Chondrocyte (in vitro differentiated cells): ENCODE results near the gene NWD2. TPM values are rescaled to one million over a fixed set of nuclear protein-coding genes. Genes with fewer than 3 reads are reported as not detected.

Experiments
- DNase-seq: peaks from one replicate; pipeline ENCODE4 v3.0.0; 2021; ENCODE audit warnings: mixed read lengths, low spot score
- H3K27ac Mint-ChIP-seq: one replicate; pipeline ENCODE4 v1.8.0; 2021; ENCODE audit warnings: mild to moderate bottlenecking, moderate library complexity, mixed read lengths; ENCODE audit not compliant: unreplicated experiment
- H3K27me3 Mint-ChIP-seq: 2 replicates; pipeline ENCODE4 v1.8.0; 2021; ENCODE audit warnings: low read depth, mixed read lengths
- H3K36me3 Mint-ChIP-seq: 2 replicates; pipeline ENCODE4 v1.8.0; 2021; ENCODE audit warnings: low read depth, mixed read lengths
- H3K4me1 Mint-ChIP-seq: 2 replicates; pipeline ENCODE4 v1.8.0; 2021; ENCODE audit warnings: low read depth, mild to moderate bottlenecking, mixed read lengths
- H3K4me3 Mint-ChIP-seq: one replicate; pipeline ENCODE4 v1.8.0; 2021; ENCODE audit warnings: mild to moderate bottlenecking, moderate library complexity, mixed read lengths; ENCODE audit not compliant: unreplicated experiment
- H3K9me3 Mint-ChIP-seq: 2 replicates; pipeline ENCODE4 v1.8.0; 2021; ENCODE audit warnings: low read depth, mixed read lengths
- total RNA-seq: library from RNA; stranded (reverse); gene quantifications from 3 replicates; pipeline ENCODE4 v1.2.1, GENCODE V29; 2021
- TF ChIP-seq, protein P1 (sequence below): fragments of 200-600 bp; sonication (generic); IDR thresholded peaks from 2 replicates; pipeline ENCODE4 v1.5.0; 2021; ENCODE audit warnings: antibody characterized with exemption, mild to moderate bottlenecking, moderate library complexity

Gene NWD2
- total RNA-seq, 1 donor from 2014 or later = not detected

- Mint-ChIP-seq H3K4me1 (no peaks in the 10 kb centered on the region), H3K9me3 (no peaks in the 10 kb centered on the region), H3K4me3 (no peak overlapping the region), H3K27me3 (peaks cover 7% of the 10 kb centered on the region), H3K36me3 (no peaks in the 10 kb centered on the region), H3K27ac (no peak overlapping the region)
- TF ChIP-seq, protein P1, sequence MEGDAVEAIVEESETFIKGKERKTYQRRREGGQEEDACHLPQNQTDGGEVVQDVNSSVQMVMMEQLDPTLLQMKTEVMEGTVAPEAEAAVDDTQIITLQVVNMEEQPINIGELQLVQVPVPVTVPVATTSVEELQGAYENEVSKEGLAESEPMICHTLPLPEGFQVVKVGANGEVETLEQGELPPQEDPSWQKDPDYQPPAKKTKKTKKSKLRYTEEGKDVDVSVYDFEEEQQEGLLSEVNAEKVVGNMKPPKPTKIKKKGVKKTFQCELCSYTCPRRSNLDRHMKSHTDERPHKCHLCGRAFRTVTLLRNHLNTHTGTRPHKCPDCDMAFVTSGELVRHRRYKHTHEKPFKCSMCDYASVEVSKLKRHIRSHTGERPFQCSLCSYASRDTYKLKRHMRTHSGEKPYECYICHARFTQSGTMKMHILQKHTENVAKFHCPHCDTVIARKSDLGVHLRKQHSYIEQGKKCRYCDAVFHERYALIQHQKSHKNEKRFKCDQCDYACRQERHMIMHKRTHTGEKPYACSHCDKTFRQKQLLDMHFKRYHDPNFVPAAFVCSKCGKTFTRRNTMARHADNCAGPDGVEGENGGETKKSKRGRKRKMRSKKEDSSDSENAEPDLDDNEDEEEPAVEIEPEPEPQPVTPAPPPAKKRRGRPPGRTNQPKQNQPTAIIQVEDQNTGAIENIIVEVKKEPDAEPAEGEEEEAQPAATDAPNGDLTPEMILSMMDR = no peak
- no peak for DNase-seq
Measured at GRCh38 chr4:37232315-37232714, 12.2 kb upstream of the NWD2 start.

GRCh38 chr4:37236165-37236564 is 8.4 kb upstream of the NWD2 start:
- no peak for DNase-seq

GRCh38 chr4:37241647-37242046 is 2.9 kb upstream of the NWD2 start:
- H3K9me3 Mint-ChIP-seq = no peaks in the 10 kb centered on the region
- DNase-seq = no peak
- H3K4me3 Mint-ChIP-seq = no peak overlapping the region
- no peak overlapping the region for H3K27ac Mint-ChIP-seq
- peaks cover 64% of the 10 kb centered on the region for H3K27me3 Mint-ChIP-seq
- H3K4me1 Mint-ChIP-seq = peaks cover 6% of the 10 kb centered on the region
- TF ChIP-seq, protein P1 = no peak
- H3K36me3 Mint-ChIP-seq = no peaks in the 10 kb centered on the region

More at GRCh38 chr4:37236165-37236564, 8.4 kb upstream of the NWD2 start:
- no peaks in the 10 kb centered on the region for H3K4me1 Mint-ChIP-seq
- H3K9me3 Mint-ChIP-seq = no peaks in the 10 kb centered on the region
- peaks cover 25% of the 10 kb centered on the region for H3K27me3 Mint-ChIP-seq
- H3K27ac Mint-ChIP-seq = no peak overlapping the region
- TF ChIP-seq, protein P1 = no peak
- H3K4me3 Mint-ChIP-seq = no peak overlapping the region
- no peaks in the 10 kb centered on the region for H3K36me3 Mint-ChIP-seq

- H3K4me1 Mint-ChIP-seq = peaks cover 6% of the 10 kb centered on the region
- no peak overlapping the region for H3K27ac Mint-ChIP-seq
- H3K4me3 Mint-ChIP-seq = no peak overlapping the region
- TF ChIP-seq, protein P1 = peak; percentile 17
- no peaks in the 10 kb centered on the region for H3K36me3 Mint-ChIP-seq
- no peak for DNase-seq
- H3K27me3 Mint-ChIP-seq = peaks cover 72% of the 10 kb centered on the region
- no peaks in the 10 kb centered on the region for H3K9me3 Mint-ChIP-seq
Measured at GRCh38 chr4:37243051-37243450, 1.5 kb upstream of the NWD2 start.

- TF ChIP-seq, protein P1 = no peak
- no peaks in the 10 kb centered on the region for H3K36me3 Mint-ChIP-seq
- no peak overlapping the region for H3K27ac Mint-ChIP-seq
- no peaks in the 10 kb centered on the region for H3K9me3 Mint-ChIP-seq
- H3K4me3 Mint-ChIP-seq = no peak overlapping the region
- peaks cover 6% of the 10 kb centered on the region for H3K4me1 Mint-ChIP-seq
- H3K27me3 Mint-ChIP-seq = peaks cover 79% of the 10 kb centered on the region
- DNase-seq = no peak
Measured at GRCh38 chr4:37243722-37244582, 591 bp upstream of the NWD2 start.
